Adrenal gland (tissue), 12 donors: ENCODE measurements around the gene ATP6AP1. TPM values are rescaled to one million over a fixed set of nuclear protein-coding genes. Genes with fewer than 3 reads are reported as not detected.

Source experiments
- DNase-seq, 7 donors: peaks; one replicate each; pipeline ENCODE4 v3.0.0-alpha.2; 2019 to 2020
- H3K27ac ChIP-seq, 5 donors: fragments of 200-600 bp; sonication (generic) in 4 of 5; 1 replicate in 3 of 5; 2 replicates in 2 of 5; pipeline versions ENCODE4 v1.5.1 to v1.8.0; 2016 to 2020; ENCODE audit warnings: mild to moderate bottlenecking in 1 of 5
- H3K27me3 ChIP-seq: fragments of 200-600 bp; 2 replicates; pipeline ENCODE4 v1.8.0; 2021
- H3K36me3 ChIP-seq, 2 donors: fragments of 200-600 bp; replicated peaks in 1 of 2; 1 replicate in 1 of 2; 2 replicates in 1 of 2; pipeline versions ENCODE4 v1.5.1 to v1.8.0; 2018 to 2022
- H3K4me1 ChIP-seq, 2 donors: fragments of 200-600 bp; replicated peaks in 1 of 2; 1 replicate in 1 of 2; 2 replicates in 1 of 2; pipeline versions ENCODE4 v1.5.1 to v1.8.0; 2018 to 2021
- H3K4me3 ChIP-seq, 4 donors: fragments of 200-600 bp; sonication (generic) in 3 of 4; one replicate each; pipeline ENCODE4 v1.5.1; 2016 to 2018
- H3K9me3 ChIP-seq, 3 donors: fragments of 200-600 bp; sonication (generic) in 1 of 3; replicated peaks in 1 of 3; 1 replicate in 2 of 3; 2 replicates in 1 of 3; pipeline versions ENCODE4 v1.5.1 to v1.8.0; 2016 to 2021
- POLR2A ChIP-seq, 2 donors: fragments of 450-650 bp; IDR thresholded peaks; one replicate each; pipeline ENCODE4 v1.6.1; 2017; ENCODE audit warnings: antibody characterized with exemption in 2 of 2, mild to moderate bottlenecking in 2 of 2, moderate library complexity in 1 of 2
- WGBS, 4 donors: extraction: QIAGEN DNeasy Blood & Tissue Kit in 2 of 4; methylation state at CpG; one replicate each; pipeline versions ENCODE4 v1.1.5 to v1.1.7; 2013 to 2017; 5-methylcytosine and 5-hydroxymethylcytosine counted together
- intact Hi-C, 2 donors: fragments of 100-400 bp; cut with DNase I; formaldehyde crosslinking; loops; one replicate each; pipeline versions ENCODE4 v1.14.1 to v1.15.0; 2022 to 2023
- polyA plus RNA-seq, 3 donors: library from polyadenylated mRNA; stranded (reverse); fragments of 200-250 nt in 2 of 3; fragments of 350-450 nt in 1 of 3; fragmentation: Illumina TruSeq in 1 of 3; extraction: RNeasy Lipid Tissue Mini Kit (QIAGEN cat#74804) in 1 of 3; gene quantifications; one replicate each; pipeline ENCODE4 v1.2.3, GENCODE V29; 2013 to 2014
- total RNA-seq, 9 donors: library from RNA; depleted of rRNA in 4 of 9; stranded (reverse); fragments of >200 nt in 4 of 9; fragments of 120-200 nt in 1 of 9; fragmentation: NEBNext Ultra II Directional in 1 of 9; extraction: Animal tissue kit (Norgen Biotek cat#: 25700) in 1 of 9; gene quantifications; one replicate each; pipeline versions ENCODE4 v1.1.0 to v1.2.4, GENCODE V29; 2013 to 2023
- TF ChIP-seq, protein P1 (sequence below), 6 experiments: fragments of 450-650 bp in 4 of 6; fragments of 200-600 bp in 2 of 6; sonication (generic) in 1 of 6; IDR thresholded peaks; 1 replicate in 5 of 6; 2 replicates in 1 of 6; pipeline versions ENCODE4 v1.5.1 to v1.8.0; 2016 to 2021; ENCODE audit warnings: antibody characterized with exemption in 6 of 6, mild to moderate bottlenecking in 2 of 6, moderate library complexity in 1 of 6
- donor health status: healthy with polysubstance abuse.
- donor health status: Bipolar disorder and iron deficiency.
- donor health status: DM: yes; HTN: yes; CAD: no.
- donor health status: DM: no; HTN: no; CAD: no.
- donor health status: DM: no; HTN: no; CAD: no.
- donor health status: DM: yes; HTN: yes; CAD: no.

Gene ATP6AP1
- total and polyA plus RNA-seq, 12 donors = 55.4 to 170 (median 117) TPM

DNA sequence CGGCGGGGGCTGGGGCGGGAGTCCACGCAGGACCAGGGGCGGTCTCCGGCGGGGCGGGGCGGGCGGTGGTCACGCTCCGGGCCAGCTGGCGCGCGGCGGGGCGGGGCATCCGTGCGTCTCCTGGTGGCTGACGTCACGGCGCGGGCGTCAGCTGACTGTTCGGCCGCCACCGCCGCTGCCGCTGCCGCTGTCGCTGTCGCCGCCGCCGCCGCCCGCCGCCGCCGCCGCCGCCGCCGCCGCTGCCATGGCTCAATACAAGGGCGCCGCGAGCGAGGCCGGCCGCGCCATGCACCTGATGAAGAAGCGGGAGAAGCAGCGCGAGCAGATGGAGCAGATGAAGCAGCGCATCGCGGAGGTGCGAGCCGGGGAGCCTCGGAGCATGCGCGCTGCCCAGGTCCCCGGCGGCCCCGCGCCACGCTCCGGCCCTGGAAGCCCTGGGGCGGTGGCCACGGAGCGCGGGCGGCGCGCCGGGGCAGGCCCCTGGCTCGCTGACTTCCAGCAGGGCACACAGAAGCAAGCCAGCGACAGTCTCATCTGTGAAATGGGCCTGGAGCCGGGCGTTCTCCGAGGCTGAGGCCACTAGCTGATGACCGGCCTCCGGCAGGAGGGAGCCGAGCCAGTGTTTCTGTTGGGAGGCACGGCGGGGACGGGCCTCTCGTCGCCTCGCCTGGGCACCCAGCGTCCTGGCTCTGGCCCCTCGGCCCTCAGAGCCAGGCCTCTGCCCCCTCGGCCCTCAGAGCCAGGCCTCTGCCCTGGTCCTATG lies 15.7 kb downstream of the ATP6AP1 start, which contains the start of gene FAM50A:
TSS of gene FAM50A (plus strand) at position 150 of the 763 bp plus-strand sequence. CDS start at position 245, 95 bp downstream.
- Histone ChIP-seq H3K36me3 (peaks cover 0 to 45% of the 10 kb centered on the region in 2 donors), H3K27ac (peak within 1 kb of the TSS in 4 of 5 donors; percentile 75 to 92 (median 82)), H3K9me3 (no peaks in the 10 kb centered on the region), H3K27me3 (no peaks in the 10 kb centered on the region), H3K4me1 (peaks cover 0 to 15% of the 10 kb centered on the region in 2 donors), H3K4me3 (peak within 1 kb of the TSS in 3 of 4 donors; percentile 24 to 65 (median 56))
- DNase-seq = peak; percentile 68 to 87 (median 80)
- 1 to 45% (median 23%) methylated on average over 13 to 70 of the region's 94 CpGs; no CpG with 5 or more reads in 1 of the 4 donors for WGBS, 4 donors
- TF ChIP-seq, protein P1, sequence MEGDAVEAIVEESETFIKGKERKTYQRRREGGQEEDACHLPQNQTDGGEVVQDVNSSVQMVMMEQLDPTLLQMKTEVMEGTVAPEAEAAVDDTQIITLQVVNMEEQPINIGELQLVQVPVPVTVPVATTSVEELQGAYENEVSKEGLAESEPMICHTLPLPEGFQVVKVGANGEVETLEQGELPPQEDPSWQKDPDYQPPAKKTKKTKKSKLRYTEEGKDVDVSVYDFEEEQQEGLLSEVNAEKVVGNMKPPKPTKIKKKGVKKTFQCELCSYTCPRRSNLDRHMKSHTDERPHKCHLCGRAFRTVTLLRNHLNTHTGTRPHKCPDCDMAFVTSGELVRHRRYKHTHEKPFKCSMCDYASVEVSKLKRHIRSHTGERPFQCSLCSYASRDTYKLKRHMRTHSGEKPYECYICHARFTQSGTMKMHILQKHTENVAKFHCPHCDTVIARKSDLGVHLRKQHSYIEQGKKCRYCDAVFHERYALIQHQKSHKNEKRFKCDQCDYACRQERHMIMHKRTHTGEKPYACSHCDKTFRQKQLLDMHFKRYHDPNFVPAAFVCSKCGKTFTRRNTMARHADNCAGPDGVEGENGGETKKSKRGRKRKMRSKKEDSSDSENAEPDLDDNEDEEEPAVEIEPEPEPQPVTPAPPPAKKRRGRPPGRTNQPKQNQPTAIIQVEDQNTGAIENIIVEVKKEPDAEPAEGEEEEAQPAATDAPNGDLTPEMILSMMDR (IDR thresholded peaks at IDR 0.05) = peak in 2 of 6 experiments; percentile 10 to 23
- peak; percentile 52 to 61 for TF ChIP-seq POLR2A (IDR thresholded peaks at IDR 0.05)
- intact Hi-C loops = no loop called here

DNA sequence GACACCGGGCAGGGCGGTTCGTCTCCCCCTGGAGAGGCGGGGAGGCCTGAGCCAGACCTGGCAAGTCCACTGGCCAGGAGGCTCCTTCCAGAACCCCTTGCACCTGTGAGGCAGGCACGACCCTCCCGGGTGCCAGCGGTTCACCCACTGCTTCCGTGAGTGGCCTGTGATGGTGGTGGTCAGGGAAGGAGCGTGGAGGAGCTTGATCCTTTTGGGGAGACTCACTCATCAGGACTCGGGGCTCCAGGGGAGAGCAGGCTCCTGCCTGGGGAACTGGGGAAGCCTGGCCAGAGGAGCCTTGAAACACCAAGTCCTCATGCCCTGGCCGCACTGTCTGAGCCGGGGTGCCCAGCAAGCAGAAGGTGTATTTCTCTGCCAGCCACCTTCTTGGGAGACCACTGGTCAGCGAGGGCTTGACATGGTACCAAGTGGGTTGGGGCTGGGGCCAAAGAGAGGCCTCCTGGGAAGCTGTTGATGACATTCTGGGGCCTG lies 16.3 kb downstream of the ATP6AP1 start:
- no peaks in the 10 kb centered on the region for H3K27me3 ChIP-seq
- peak overlapping the region in 2 of 4 donors; percentile 24 to 65 for H3K4me3 ChIP-seq
- H3K4me1 ChIP-seq = peaks cover 0 to 15% of the 10 kb centered on the region in 2 donors
- no peaks in the 10 kb centered on the region for H3K9me3 ChIP-seq
- no peak for TF ChIP-seq POLR2A (IDR thresholded peaks at IDR 0.05)
- TF ChIP-seq, protein P1 (IDR thresholded peaks at IDR 0.05) = no peak
- peak overlapping the region in 3 of 5 donors; percentile 75 to 92 (median 79) for H3K27ac ChIP-seq
- 48 to 80% (median 62%) methylated on average over 2 to 13 of the region's 13 CpGs for WGBS, 4 donors
- no peak for DNase-seq
- peaks cover 0 to 46% of the 10 kb centered on the region in 2 donors for H3K36me3 ChIP-seq
- intact Hi-C loops = no loop called here

DNA sequence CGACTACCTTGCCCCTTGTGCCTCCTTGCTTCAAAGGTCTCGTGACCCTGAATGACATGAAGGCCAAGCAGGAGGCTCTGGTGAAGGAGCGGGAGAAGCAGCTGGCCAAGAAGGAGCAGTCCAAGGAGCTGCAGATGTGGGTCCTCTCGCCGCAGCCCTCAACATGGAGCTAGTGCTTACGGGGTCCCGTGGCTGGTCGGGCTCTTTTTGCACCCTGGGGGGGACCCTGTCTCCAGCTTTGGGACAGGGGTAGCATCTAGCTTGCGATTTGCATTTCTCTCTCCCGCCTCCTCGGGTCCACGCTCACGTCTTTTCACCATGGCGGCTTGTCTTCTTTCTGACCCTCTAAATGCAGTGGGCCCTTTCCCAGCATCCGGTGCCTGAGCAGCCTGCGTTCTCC lies 17.3 kb downstream of the ATP6AP1 start:
- intact Hi-C loops = no loop called here
- peaks cover 0 to 15% of the 10 kb centered on the region in 2 donors for H3K4me1 ChIP-seq
- H3K4me3 ChIP-seq = no peak overlapping the region
- H3K9me3 ChIP-seq = no peaks in the 10 kb centered on the region
- H3K27me3 ChIP-seq = no peaks in the 10 kb centered on the region
- H3K36me3 ChIP-seq = peaks cover 0 to 46% of the 10 kb centered on the region in 2 donors
- H3K27ac ChIP-seq = no peak overlapping the region
- WGBS, 4 donors = 86 to 98% (median 89%) methylated on average over 8 to 16 of the region's 16 CpGs
- DNase-seq = no peak
- no peak for TF ChIP-seq POLR2A (IDR thresholded peaks at IDR 0.05)
- TF ChIP-seq, protein P1 (IDR thresholded peaks at IDR 0.05) = no peak

DNA sequence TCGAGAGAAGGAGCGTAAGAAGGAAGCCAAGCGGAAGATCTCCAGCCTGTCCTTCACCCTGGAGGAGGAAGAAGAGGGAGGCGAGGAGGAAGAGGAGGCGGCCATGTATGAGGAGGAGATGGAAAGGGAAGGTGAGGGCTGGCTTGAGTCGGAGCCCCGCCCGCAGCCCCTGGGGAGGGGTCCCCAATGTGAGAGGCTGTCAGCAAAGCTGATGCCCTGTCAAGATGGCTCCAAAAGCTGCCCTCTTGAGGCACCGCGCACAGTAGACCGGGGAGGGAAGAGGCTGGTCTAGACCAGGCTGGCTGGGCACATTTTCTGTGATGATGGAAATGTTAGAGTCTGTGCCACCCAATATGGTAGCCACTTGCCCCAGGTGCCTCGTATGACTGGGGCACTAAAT lies 18.0 kb downstream of the ATP6AP1 start:
- DNase-seq = no peak
- Histone ChIP-seq H3K4me1 (peaks cover 0 to 15% of the 10 kb centered on the region in 2 donors), H3K9me3 (no peaks in the 10 kb centered on the region), H3K27me3 (no peaks in the 10 kb centered on the region), H3K36me3 (peaks cover 0 to 44% of the 10 kb centered on the region in 2 donors), H3K27ac (no peak overlapping the region), H3K4me3 (no peak overlapping the region)
- intact Hi-C loops = no loop called here
- 84 to 92% (median 90%) methylated on average over 8 to 12 of the region's 12 CpGs for WGBS, 4 donors
- TF ChIP-seq POLR2A (IDR thresholded peaks at IDR 0.05) = no peak
- TF ChIP-seq, protein P1 (IDR thresholded peaks at IDR 0.05) = no peak
